Measurements from ENCODE around the gene EPS8L2. TPM values are rescaled to one million over a fixed set of nuclear protein-coding genes. Genes with fewer than 3 reads are reported as not detected.

EPS8L2 gene
- total and polyA plus RNA-seq, 9 of the 15 experiments (the other 6 are each of a cell fraction or from before 2014, with no cell fraction given), result 0.75 to 17.0 (median 3.7) TPM

GRCh38 chr11:695538-696248 lies 10.3 kb upstream of the EPS8L2 start, which contains the start of gene TMEM80 (continued):
- TF ChIP-seq ELF4 (CRISPR knock-in tag; IDR thresholded peaks at IDR 0.05), result no peak
- TF ChIP-seq BRD9 (IDR thresholded peaks at IDR 0.05; ENCODE audit: low read depth, partially characterized antibody), result no peak
- no peak for TF ChIP-seq CEBPB (tag; IDR thresholded peaks at IDR 0.05)
- TF ChIP-seq TAL1 (IDR thresholded peaks at IDR 0.05), result no peak
- TF ChIP-seq HCFC1 (IDR thresholded peaks at IDR 0.05; ENCODE audit: low read depth, low read length), result peak; percentile 56
- TF ChIP-seq NFRKB (IDR thresholded peaks at IDR 0.05; ENCODE audit: low read depth), result peak; percentile 63; the same call in 1 of the 2 replicates
- TF ChIP-seq SIN3B (IDR thresholded peaks at IDR 0.05; ENCODE audit: low read depth), result peak; percentile 76; the same call in 1 of the 2 replicates
- TF ChIP-seq DNMT1 (IDR thresholded peaks at IDR 0.05), result no peak
- peak; percentile 67; the same call in 1 of the 2 replicates for TF ChIP-seq POLR2AphosphoS5 (IDR thresholded peaks at IDR 0.05; ENCODE audit: control insufficient read depth, insufficient read depth, low read depth, low read length)
- TF ChIP-seq NR0B1 (IDR thresholded peaks at IDR 0.05; ENCODE audit: partially characterized antibody), result no peak
- TF ChIP-seq FOXP1 (CRISPR knock-in tag; IDR thresholded peaks at IDR 0.05), result 0 out of 2 replicates have a peak, but pooled peaks have one; percentile 9
- no peak for TF ChIP-seq ZBTB12 (CRISPR knock-in tag; IDR thresholded peaks at IDR 0.05)
- no peak for TF ChIP-seq ZNF174 (CRISPR knock-in tag; IDR thresholded peaks at IDR 0.05)
- TF ChIP-seq CHD1 (IDR thresholded peaks at IDR 0.05; ENCODE audit: low read length), result peak; percentile 42
- no peak for TF ChIP-seq FUS (optimal IDR thresholded peaks at IDR 0.05; ENCODE audit: low read depth, low read length)
- TF ChIP-seq CTCF (IDR thresholded peaks at IDR 0.05 in 2 of 3, conservative IDR thresholded peaks at IDR 0.05 in 1 of 3; ENCODE audit: insufficient read depth in 2 of 3, low read depth in 1 of 3, low read length in 3 of 3), result no peak
- TF ChIP-seq RBBP5 (IDR thresholded peaks at IDR 0.05; ENCODE audit: borderline replicate concordance, insufficient read depth, low read length, poor library complexity, severe bottlenecking), result peak; percentile 77
- TF ChIP-seq ZNF232 (CRISPR knock-in tag; IDR thresholded peaks at IDR 0.05), result no peak
- TF ChIP-seq CEBPZ (IDR thresholded peaks at IDR 0.05; ENCODE audit: borderline replicate concordance, low read depth, low read length), result no peak
- peak; percentile 67 to 68; a peak in 1 of 4 replicates for TF ChIP-seq SIN3A (IDR thresholded peaks at IDR 0.05; ENCODE audit: borderline replicate concordance in 2 of 2, control insufficient read depth in 1 of 2, low read depth in 2 of 2, low read length in 2 of 2)
